GM19025 (cell line): ENCODE results near the gene TRERF1.

ENCODE experiments used
- ATAC-seq: cut with Tn5 transposase; IDR thresholded peaks from one replicate; pipeline ENCODE4 v1.9.1; 2021; ENCODE audit warnings: mild to moderate bottlenecking, low read depth, moderate library complexity; ENCODE audit not compliant: unreplicated experiment

The TRERF1 gene

GRCh38 chr6:42400886-42401612, 50.7 kb downstream of the TRERF1 start:
- no peak for ATAC-seq

- ATAC-seq, result no peak
Measured at GRCh38 chr6:42400061-42400760, 51.5 kb downstream of the TRERF1 start.

- no peak for ATAC-seq
Measured at GRCh38 chr6:42396720-42397119, 55.0 kb downstream of the TRERF1 start.

GRCh38 chr6:42394881-42395620, 56.7 kb downstream of the TRERF1 start:
- no peak for ATAC-seq

DNA sequence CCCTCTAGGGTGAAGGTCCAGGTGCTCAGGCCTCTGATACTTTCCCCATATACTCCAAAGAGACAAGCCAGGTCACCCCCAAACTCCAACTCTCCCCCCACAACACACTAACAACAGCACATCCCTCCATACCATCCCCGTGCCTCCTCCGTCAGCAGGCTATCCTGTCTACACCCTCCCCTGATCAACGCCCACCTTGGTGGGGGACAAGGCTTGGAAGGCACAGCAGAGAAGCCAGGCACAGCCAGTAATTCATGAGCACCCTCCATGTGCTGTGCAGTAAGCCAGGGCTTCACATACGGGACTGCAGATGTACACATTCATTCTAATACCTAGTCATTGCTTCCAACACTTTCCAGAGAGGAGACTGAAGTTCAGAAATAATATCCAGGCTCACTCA, 57.6 kb downstream of the TRERF1 start:
- no peak for ATAC-seq

DNA sequence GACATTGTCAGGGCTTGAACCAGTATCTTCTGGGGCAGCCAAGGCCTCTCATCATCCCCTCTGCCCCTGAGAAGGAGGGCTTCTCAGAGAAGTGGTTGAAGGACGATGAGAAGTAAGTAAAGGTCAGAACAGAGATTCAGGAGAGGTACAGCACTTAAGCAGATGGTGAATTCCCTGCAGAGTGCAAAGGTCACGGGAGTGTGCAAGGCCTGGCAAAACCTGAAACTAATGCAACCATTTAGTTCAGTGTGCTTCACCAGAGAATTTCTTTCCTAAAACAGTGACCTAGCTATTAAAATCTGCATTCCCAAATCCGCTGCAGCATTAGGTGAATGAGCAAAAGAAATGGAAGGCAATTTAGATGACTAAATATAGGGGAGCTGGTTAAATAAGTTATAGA, 58.4 kb downstream of the TRERF1 start:
- ATAC-seq, result no peak

GRCh38 chr6:42392833-42393232, 58.9 kb downstream of the TRERF1 start:
- no peak for ATAC-seq

GRCh38 chr6:42391441-42391840, 60.3 kb downstream of the TRERF1 start:
- ATAC-seq, result no peak

DNA sequence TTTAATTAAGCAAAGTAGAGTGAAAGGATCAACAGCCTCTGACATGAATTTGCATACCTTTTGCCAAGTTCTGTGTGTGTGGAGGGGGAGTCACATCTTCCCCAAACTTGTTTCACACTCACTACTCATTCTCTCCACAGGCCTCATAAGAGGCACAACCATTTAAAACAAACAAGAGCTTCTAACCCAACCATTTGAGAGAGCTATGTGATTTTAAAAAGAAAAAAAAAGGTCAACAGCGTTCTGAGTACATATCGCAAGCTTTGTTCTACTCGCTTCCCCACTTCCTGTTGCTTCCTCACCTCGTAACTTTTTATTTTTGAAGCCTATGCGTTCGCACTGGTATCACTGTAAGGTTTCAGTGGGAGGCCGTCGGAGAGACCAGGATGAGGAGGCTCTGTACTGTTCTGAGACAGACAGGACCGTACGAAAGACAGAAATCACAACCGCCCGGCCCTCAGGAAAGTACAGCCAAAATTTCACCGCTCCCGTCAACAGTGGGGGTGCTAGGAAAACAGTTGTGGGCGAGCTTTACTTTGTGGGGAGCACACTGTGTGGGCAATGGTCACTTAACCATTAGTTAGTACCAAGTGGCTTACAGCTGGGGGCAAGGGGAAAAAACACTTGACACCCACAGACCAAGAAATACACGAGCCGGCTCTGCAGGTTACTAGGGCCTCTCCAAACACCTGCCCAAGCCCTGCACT, 61.3 kb downstream of the TRERF1 start:
- ATAC-seq, result no peak

- no peak for ATAC-seq
Measured at GRCh38 chr6:42389736-42390135, 62.0 kb downstream of the TRERF1 start.

DNA sequence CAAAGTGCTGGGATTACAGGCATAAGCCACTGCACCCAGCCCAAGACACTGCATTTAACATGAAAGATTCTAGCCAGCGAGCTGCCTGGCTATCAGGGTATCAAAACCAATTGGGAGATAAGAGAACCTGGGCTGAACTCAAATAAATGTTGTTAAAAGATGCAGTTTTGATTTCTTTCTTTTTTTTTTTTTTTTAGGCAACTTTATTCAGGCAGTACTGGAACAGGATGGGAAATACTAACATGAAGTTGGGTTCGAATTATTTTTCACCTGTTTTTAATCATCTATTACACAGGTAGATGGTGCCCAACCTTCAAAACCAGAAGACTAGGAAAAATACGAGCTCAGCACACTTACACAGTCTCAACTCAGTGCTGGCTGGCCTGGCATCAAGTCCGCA, 63.7 kb downstream of the TRERF1 start:
- no peak for ATAC-seq

DNA sequence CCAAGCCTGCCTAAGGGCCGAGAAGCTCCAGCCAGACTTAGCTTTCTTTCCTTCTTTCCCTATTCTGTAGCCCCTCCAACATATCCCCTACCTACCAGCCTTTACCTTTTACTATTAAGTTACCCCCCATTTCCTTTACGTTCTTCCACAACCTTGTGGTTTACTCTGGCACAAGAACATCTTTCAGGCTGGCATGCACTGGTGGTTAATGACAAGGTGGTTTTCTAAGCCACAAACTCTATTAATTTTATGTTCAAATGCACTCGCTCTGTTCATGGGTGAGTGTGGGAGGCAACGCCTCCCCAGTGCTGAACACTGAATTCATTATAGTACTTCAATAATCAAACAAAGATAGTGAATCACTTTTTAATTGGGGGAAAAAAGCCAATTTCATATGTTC, 64.4 kb downstream of the TRERF1 start:
- no peak for ATAC-seq

DNA sequence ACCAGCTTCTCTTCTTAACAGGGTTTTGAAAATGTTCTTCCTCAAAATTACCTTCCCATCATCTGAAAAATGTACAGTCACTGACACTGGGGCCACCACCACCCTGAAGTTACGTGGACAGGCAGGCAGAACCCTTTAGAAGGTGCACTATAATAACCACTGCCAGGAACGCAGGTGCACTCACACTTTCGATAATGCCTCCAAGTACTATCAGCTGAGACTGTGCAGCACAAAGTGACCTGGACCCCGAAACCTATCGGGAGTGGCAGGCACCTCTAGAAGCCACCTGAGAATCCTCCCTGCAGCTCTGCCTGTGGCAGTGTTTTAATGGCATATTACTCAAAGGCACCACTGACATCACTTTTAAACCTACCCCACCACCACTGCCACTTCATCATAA, 66.4 kb downstream of the TRERF1 start:
- ATAC-seq, result no peak

GRCh38 chr6:42383421-42384205, 68.1 kb downstream of the TRERF1 start:
- ATAC-seq, result no peak

DNA sequence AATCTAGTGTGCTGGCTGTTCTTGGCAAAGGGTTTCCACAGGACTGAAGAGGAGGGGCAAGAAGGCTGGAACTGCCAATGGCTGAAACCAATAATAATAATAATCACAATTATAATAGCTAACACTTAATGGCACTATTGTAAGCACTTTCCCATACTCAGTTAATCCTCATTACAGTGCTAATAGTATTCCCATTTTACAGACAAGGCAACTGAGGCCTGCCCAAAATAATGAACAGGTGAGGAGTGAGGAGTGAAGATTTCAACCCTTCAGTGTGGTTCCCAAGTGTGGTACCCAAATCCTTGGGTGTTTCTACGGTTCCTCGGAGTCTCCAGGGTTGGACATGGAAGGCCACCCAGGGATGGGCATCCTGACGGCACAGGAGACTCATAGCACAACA, 69.9 kb downstream of the TRERF1 start:
- no peak for ATAC-seq

GRCh38 chr6:42380228-42380979, 71.3 kb downstream of the TRERF1 start:
- no peak for ATAC-seq

DNA sequence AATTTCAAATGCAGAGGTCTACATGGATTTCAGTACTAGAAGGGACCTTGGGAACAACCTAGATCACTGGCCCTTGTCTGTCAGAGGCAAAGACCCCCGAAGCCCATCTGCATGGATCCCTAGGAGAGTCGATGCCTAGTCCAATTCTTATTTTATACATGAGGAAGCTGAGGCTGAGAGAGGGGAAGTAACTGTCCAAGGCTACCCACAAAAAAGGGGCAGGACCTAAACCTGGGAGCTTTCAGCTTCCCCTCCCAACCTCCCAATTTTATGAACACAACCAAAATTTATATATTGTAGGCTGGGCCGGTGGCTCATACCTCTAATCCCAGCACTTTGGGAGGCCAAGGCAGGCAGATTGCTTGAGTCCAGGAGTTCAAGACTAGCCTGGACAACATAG, 73.2 kb downstream of the TRERF1 start:
- no peak for ATAC-seq

DNA sequence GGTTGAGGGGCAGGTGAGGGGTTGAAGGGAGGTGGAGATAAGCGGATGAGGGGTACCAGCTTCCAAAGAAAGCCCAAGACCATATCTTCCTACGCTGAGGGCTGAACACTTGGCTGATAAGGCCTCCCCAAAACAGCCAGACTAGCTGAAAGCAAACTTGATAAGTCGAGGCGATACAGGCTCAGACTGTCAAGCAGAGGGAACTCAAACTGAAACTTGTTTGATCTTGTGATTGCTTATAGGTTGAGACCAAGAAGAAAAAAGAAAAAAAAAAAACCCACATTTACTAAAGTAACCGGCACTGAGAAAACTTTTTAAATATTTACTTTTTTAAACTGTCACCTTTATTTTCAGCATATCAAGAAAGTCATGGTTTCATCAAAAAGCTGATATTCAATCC, 73.6 kb downstream of the TRERF1 start:
- no peak for ATAC-seq

DNA sequence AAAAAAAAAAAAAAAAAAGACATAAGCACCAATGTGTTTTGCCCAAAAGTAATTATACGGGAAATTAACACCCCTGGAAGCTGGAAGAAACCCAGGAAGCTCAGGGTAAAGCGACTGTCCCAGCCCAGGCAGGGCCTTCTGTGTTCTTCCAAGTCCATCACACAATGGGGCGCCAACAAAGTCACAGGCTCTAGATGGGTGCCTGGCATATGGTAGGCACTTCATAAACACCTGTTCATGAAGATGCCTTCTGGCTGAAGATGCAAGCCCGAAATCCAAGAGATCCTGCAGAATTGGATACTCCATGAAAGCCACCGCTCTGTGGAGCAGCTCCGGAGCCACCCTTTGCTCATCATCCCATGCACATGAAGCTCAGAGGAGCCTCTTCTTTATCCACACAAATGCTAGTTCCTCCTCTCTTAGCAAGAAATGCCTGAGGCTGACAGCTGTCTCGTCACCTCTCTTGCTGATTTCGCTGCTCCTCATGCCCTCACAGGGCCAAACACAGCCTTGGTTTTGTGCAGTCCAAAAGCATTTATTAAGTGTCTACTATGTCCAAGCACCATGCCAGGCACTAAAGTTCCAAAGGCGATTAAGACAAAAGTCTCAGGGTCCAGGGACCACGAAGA, 76.6 kb downstream of the TRERF1 start:
- ATAC-seq, result no peak
